ENCODE results near the gene ARMH2.

ARMH2 gene

DNA sequence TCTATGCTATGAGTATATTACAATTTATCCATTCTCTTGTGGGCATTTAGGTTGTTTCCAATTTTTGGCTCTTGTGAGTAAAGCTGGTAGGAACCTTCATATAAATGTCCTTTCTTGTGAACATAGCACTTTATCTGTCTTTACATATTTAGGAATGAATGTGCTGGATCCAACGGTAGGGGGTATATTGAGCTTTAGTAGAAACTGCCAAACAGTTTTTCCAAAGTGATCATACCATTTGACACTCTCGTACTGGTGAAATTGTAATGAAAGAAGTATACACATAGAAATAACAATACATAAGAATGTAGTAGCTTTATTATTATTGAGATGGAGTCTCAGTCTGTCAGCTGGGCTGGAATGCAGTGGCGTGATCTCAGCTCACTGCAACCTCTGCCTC lies 30.9 kb upstream of the ARMH2 start:
- no peak overlapping the region for H3K4me3 ChIP-seq (ENCODE audit: low read length)
- TF ChIP-seq, protein P1, sequence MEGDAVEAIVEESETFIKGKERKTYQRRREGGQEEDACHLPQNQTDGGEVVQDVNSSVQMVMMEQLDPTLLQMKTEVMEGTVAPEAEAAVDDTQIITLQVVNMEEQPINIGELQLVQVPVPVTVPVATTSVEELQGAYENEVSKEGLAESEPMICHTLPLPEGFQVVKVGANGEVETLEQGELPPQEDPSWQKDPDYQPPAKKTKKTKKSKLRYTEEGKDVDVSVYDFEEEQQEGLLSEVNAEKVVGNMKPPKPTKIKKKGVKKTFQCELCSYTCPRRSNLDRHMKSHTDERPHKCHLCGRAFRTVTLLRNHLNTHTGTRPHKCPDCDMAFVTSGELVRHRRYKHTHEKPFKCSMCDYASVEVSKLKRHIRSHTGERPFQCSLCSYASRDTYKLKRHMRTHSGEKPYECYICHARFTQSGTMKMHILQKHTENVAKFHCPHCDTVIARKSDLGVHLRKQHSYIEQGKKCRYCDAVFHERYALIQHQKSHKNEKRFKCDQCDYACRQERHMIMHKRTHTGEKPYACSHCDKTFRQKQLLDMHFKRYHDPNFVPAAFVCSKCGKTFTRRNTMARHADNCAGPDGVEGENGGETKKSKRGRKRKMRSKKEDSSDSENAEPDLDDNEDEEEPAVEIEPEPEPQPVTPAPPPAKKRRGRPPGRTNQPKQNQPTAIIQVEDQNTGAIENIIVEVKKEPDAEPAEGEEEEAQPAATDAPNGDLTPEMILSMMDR (conservative IDR thresholded peaks at IDR 0.05; ENCODE audit: low read depth, low read length): no peak
- no peak for DNase-seq (ENCODE audit: low read depth)

DNA sequence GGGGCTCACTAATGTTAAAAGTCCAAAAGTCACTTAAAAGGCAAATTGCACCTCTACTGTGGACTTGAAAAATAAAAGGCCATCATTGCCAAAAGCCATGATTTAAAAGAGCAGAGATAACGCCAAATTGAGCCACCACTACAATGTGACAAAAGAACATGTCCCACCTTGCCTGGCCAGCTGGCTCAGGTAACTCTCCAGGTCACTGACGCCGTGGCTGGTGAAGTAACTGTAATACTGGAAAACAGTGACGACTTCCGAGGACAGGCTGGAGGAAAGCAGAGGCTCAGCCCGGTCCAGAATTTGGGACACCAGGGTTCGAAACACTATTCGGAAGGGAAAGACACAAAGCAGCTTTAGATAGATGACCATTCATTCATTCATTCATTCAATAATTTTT lies 29.3 kb upstream of the ARMH2 start:
- TF ChIP-seq, protein P1 (conservative IDR thresholded peaks at IDR 0.05; ENCODE audit: low read depth, low read length): no peak
- H3K4me3 ChIP-seq (ENCODE audit: low read length): no peak overlapping the region
- no peak for DNase-seq (ENCODE audit: low read depth)

DNA sequence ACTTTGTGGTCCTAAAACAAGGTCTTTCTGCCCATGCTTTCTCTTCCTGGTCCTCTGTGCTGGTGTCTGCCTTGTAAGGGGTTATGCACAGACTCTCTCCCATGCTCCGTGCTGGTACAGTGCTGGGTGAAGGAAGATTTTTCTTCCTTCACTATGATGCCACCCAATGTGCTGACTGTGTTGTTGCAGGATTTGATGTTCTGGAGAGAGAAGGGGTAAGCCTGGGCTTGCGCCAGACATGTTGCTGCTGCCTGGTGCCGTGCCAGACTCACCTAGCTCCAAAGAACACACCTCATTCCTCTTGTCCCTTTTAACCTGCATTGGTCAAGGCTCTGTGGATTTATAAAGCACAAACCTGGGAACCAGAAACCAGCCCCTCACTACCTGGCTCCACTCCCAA lies 28.4 kb upstream of the ARMH2 start:
- TF ChIP-seq, protein P1 (conservative IDR thresholded peaks at IDR 0.05; ENCODE audit: low read depth, low read length): no peak
- no peak for DNase-seq (ENCODE audit: low read depth)
- H3K4me3 ChIP-seq (ENCODE audit: low read length): no peak overlapping the region

DNA sequence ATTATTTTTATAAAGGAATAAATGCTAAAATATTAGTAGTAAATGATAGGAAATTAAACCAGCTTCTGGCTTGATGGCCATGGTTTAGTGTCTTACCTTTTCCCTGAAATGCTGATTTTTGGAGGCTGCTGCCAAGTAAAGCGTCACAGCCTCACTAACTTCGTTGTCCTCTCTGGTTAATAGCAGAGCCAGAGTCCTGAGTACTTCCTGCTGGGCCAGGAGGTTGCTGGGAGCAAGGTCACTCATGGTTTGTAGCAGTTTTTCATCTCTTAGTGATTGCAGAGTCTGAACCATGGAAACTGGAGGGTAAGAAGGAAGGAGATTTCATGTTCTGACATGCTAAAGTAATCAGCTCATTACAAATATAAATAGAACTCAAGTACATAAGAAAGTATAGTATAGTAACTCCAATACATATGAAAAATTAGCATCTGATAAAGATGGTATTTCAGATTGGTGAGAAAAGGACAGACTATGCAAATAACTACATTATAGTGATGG lies 26.5 kb upstream of the ARMH2 start:
- H3K4me3 ChIP-seq (ENCODE audit: low read length): no peak overlapping the region
- no peak for DNase-seq (ENCODE audit: low read depth)
- TF ChIP-seq, protein P1 (conservative IDR thresholded peaks at IDR 0.05; ENCODE audit: low read depth, low read length): no peak

DNA sequence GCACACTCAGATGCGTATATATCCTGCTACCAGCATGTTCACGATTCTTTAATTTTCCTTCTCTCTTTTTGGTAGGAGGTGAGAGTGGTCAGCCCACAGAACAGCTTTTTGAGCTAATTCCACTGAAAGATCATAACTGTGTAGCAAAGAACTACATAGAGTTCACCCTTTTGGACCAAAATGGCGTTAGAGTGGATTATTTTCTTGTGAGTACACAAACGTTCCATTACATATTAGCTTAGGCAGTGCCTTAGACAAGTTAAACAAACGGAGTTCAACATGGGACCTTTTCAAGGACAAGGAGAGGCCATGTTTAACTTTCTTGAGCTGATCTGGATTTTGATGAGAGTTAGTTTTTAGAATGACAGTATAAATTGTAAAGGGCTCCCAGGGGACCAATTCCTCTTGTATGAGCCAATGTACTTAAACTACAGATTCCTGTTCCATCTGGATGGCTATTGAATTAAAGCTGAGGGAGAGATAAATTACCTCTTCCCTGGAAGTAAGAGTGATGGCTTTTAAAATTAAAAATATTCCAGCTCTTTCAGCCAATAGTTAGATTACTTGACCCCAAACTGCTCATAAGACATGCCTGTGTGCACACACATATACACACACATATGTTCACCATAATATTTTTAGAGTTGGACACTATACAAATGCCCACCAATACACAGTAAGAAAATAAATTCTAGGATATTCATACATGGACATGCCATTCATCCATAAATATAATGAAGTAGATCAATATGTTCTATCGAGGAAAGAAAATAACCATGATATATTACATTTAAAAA lies 25.6 kb upstream of the ARMH2 start:
- TF ChIP-seq, protein P1 (conservative IDR thresholded peaks at IDR 0.05; ENCODE audit: low read depth, low read length): no peak
- H3K4me3 ChIP-seq (ENCODE audit: low read length): no peak overlapping the region
- no peak for DNase-seq (ENCODE audit: low read depth)

DNA sequence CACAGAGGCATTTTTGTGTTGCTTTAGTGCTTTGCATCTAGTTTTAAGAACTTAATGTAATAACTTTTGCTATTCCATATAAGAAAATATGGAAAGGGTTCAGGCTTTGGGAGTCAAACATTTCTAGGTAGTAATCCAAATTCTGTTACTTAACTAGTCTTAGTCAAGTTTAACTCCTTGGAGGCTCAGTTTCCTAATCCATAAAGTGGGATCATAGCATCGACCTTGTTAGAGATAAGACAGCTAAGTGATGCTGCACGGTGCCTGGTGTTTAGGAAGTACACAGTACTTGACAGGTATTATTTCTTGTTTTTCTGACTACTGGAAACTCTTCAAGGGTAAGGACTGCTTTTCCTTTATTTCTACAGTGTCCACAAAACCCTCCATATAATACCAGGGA lies 24.5 kb upstream of the ARMH2 start:
- TF ChIP-seq, protein P1 (conservative IDR thresholded peaks at IDR 0.05; ENCODE audit: low read depth, low read length): no peak
- DNase-seq (ENCODE audit: low read depth): no peak

DNA sequence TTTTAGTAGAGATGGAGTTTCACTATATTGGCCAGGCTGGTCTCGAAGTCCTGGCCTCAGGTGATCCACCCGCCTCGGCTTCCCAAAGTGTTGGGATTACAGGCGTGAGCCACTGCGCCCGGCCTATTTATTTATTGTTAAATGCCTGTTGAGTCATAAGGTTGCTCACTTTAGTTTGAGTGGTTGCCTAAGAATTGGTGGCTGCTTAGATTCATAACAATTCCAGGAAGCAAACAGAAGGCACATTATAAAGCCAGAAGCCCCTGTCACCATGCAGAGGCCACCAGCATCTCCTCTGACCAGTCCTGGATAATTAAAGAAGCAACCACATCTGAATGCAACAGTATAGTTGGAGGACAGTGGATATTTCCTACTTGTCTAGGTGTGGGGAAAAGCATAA lies 24.0 kb upstream of the ARMH2 start:
- DNase-seq (ENCODE audit: low read depth): no peak
- TF ChIP-seq, protein P1 (conservative IDR thresholded peaks at IDR 0.05; ENCODE audit: low read depth, low read length): no peak
- no peak overlapping the region for H3K4me3 ChIP-seq (ENCODE audit: low read length)

More for the DNA sequence above, 24.5 kb upstream of the ARMH2 start:
- H3K4me3 ChIP-seq (ENCODE audit: low read length): no peak overlapping the region

Data from retinal pigment epithelial cell (primary cell).